KMS-11 (cell line): ENCODE measurements around the gene KIRREL2.
A peak's percentile ranks its signal among the peaks of the same experiment; 100 is the strongest.

Source experiments
- H2AFZ ChIP-seq: fragments of 200-600 bp; sonication (generic); 2 replicates; pipeline ENCODE4 v1.6.1; 2016; ENCODE audit warnings: antibody characterized with exemption, mixed run types, low read depth
- H3K27ac ChIP-seq: fragments of 200-600 bp; sonication (generic); 2 replicates; pipeline ENCODE4 v1.6.1; 2016; ENCODE audit warnings: mild to moderate bottlenecking, mixed run types
- H3K27me3 ChIP-seq: fragments of 200-600 bp; sonication (generic); 2 replicates; pipeline ENCODE4 v1.6.1; 2017; ENCODE audit warnings: mild to moderate bottlenecking, low read depth, mixed run types, moderate library complexity; ENCODE audit not compliant: insufficient read depth
- H3K36me3 ChIP-seq: fragments of 200-600 bp; sonication (generic); 2 replicates; pipeline ENCODE4 v1.6.1; 2017; ENCODE audit warnings: mild to moderate bottlenecking, mixed run types; ENCODE audit not compliant: insufficient read depth
- H3K4me1 ChIP-seq: fragments of 200-600 bp; sonication (generic); 2 replicates; pipeline ENCODE4 v1.6.1; 2016; ENCODE audit warnings: mild to moderate bottlenecking, low read depth, mixed run types; ENCODE audit not compliant: poor library complexity, severe bottlenecking
- H3K4me2 ChIP-seq: fragments of 200-600 bp; sonication (generic); 2 replicates; pipeline ENCODE4 v1.7.0; 2016; ENCODE audit warnings: mild to moderate bottlenecking, mixed run types
- H3K4me3 ChIP-seq: fragments of 200-600 bp; sonication (generic); IDR thresholded peaks from 2 replicates; pipeline ENCODE4 v1.6.1; 2017; ENCODE audit warnings: low read depth, low read length, mixed read lengths; ENCODE audit not compliant: insufficient read depth
- H3K79me2 ChIP-seq: fragments of 200-600 bp; sonication (generic); 2 replicates; pipeline ENCODE4 v1.6.1; 2016; ENCODE audit warnings: low read depth, mixed run types; ENCODE audit not compliant: insufficient read depth
- H3K9ac ChIP-seq: fragments of 200-600 bp; sonication (generic); 2 replicates; pipeline ENCODE4 v1.6.1; 2016; ENCODE audit warnings: mild to moderate bottlenecking, mixed run types
- H4K20me1 ChIP-seq: fragments of 200-600 bp; sonication (generic); 2 replicates; pipeline ENCODE4 v1.6.1; 2016; ENCODE audit warnings: mild to moderate bottlenecking, mixed run types; ENCODE audit not compliant: insufficient read depth
- TF ChIP-seq, protein P1 (sequence below): fragments of 200-600 bp; sonication (generic); conservative IDR thresholded peaks from 2 replicates; pipeline ENCODE4 v1.6.1; 2017; ENCODE audit warnings: low read depth, mild to moderate bottlenecking, antibody characterized with exemption, low read length, moderate library complexity, mixed read lengths

The KIRREL2 gene

DNA sequence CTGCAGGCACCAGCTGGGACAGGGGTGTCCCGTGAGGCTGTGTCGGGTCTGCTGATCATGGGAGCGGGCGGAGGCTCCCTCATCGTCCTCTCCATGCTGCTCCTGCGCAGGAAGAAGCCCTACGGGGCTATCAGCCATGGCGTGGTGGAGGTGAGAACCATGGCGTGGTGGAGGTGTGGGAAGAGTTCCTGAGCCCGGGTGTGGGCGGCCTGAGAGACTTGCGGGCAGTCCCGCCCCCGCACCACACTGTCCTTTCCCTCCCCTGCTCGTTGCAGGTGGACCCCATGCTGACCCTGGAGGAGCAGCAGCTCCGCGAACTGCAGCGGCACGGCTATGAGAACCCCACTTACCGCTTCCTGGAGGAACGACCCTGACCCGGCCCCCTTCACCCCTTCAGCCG lies 22.4 kb downstream of the KIRREL2 start:
- H3K36me3 ChIP-seq: no peaks in the 10 kb centered on the region
- H3K9ac ChIP-seq: no peak overlapping the region
- H3K79me2 ChIP-seq: no peaks in the 10 kb centered on the region
- H3K27ac ChIP-seq: no peak overlapping the region
- H3K27me3 ChIP-seq: peaks cover 62% of the 10 kb centered on the region
- no peaks in the 10 kb centered on the region for H4K20me1 ChIP-seq
- peaks cover 9% of the 10 kb centered on the region for H3K4me1 ChIP-seq
- TF ChIP-seq, protein P1, sequence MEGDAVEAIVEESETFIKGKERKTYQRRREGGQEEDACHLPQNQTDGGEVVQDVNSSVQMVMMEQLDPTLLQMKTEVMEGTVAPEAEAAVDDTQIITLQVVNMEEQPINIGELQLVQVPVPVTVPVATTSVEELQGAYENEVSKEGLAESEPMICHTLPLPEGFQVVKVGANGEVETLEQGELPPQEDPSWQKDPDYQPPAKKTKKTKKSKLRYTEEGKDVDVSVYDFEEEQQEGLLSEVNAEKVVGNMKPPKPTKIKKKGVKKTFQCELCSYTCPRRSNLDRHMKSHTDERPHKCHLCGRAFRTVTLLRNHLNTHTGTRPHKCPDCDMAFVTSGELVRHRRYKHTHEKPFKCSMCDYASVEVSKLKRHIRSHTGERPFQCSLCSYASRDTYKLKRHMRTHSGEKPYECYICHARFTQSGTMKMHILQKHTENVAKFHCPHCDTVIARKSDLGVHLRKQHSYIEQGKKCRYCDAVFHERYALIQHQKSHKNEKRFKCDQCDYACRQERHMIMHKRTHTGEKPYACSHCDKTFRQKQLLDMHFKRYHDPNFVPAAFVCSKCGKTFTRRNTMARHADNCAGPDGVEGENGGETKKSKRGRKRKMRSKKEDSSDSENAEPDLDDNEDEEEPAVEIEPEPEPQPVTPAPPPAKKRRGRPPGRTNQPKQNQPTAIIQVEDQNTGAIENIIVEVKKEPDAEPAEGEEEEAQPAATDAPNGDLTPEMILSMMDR: no peak
- no peak overlapping the region for H3K4me3 ChIP-seq
- no peak overlapping the region for H2AFZ ChIP-seq
- no peak overlapping the region for H3K4me2 ChIP-seq

DNA sequence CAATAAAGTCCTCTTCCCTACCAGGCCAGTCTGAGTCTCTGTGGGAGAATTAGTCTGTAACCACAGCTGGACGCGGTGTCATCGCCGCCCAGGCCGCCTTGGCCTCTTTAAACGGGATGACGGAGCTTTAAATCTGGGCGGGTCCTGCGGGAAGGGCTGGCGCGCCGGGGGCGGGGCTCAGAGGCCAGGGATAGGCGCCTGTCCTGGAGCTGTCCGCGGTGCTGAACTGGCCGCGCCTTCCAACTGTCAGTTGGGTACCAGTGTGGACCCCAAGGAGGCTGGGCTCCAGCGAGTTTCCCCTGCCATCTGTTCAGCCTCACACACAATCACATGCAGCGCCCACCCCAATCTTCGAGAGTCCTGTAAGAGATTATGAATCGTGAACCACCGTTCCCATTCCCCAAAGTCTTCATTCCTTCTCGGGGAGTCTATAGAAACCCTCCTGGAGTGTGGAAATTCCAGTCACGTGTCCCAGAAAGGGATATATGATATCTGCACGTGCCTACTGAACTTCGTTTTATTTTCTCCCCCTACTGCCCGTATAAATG lies 23.1 kb downstream of the KIRREL2 start:
- Histone ChIP-seq H3K4me2 (no peak overlapping the region), H3K4me1 (peaks cover 9% of the 10 kb centered on the region), H3K27ac (no peak overlapping the region), H3K4me3 (no peak overlapping the region), H3K36me3 (no peaks in the 10 kb centered on the region), H4K20me1 (no peaks in the 10 kb centered on the region), H3K9ac (no peak overlapping the region), H2AFZ (no peak overlapping the region), H3K79me2 (no peaks in the 10 kb centered on the region), H3K27me3 (peaks cover 56% of the 10 kb centered on the region)
- TF ChIP-seq, protein P1: no peak

DNA sequence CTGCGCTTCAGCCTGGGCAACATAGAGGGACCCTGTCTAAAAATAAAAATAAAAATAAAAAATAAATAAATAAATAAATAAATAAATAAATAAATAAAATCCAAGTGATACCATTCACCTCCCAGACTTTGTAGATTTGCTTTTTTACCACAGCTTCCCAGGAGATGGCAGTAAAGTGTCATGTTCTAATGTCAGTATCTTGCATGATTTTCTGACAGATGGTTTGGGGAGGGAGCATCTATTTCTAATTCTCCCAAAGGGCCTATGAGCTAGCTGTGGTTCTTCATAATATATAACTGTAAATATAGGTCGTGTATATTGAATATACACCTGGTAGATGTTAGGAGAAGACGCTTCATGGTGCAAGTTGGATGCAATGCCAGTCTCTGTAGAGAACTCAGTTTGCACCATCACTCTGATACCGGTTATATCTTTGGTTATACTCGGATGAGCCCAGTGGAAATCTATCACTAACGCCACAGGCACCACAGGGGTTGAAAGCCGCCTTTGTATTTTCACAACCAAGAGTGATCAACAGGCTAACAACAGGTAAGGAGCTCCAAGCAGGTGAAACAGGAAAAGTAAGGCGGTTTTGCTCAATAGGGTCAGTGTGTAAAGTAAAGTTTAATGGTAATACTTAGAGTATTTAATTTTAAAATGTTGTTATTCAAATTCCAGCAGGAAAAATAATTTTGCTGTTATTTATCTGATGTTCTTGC lies 25.6 kb downstream of the KIRREL2 start:
- H3K27me3 ChIP-seq: peaks cover 32% of the 10 kb centered on the region
- TF ChIP-seq, protein P1: peak; percentile 59; the same call in 1 of the 2 replicates
- no peak overlapping the region for H3K4me3 ChIP-seq
- no peaks in the 10 kb centered on the region for H3K79me2 ChIP-seq
- no peak overlapping the region for H3K27ac ChIP-seq
- no peak overlapping the region for H3K9ac ChIP-seq
- H3K4me1 ChIP-seq: peaks cover 9% of the 10 kb centered on the region
- H3K4me2 ChIP-seq: no peak overlapping the region
- no peaks in the 10 kb centered on the region for H4K20me1 ChIP-seq
- H2AFZ ChIP-seq: no peak overlapping the region
- H3K36me3 ChIP-seq: no peaks in the 10 kb centered on the region

DNA sequence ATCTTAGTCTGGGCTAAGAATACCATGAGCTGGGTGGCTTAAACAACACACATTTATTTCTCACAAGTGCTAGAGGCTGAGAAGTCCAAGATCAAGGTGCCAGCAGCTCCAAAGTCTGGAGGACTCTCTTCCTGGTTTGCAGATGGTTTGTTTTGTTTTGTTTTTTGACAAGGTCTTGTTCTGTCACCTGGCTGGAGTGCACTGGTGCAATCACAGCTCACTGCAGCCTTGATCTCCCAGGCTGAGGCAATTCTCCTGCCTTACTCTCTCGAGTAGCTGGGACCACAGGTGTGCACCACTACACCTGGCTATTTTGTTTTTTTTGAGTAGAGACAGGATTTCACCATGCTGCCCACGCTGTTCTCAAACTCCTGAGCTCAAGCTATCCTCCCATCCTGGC lies 27.2 kb downstream of the KIRREL2 start:
- TF ChIP-seq, protein P1: no peak
- Histone ChIP-seq H2AFZ (no peak overlapping the region), H3K4me1 (peaks cover 9% of the 10 kb centered on the region)

More for the DNA sequence above, 27.2 kb downstream of the KIRREL2 start:
- no peak overlapping the region for H3K4me3 ChIP-seq
- H3K27ac ChIP-seq: no peak overlapping the region
- H3K9ac ChIP-seq: no peak overlapping the region
- H3K79me2 ChIP-seq: no peaks in the 10 kb centered on the region
- no peaks in the 10 kb centered on the region for H3K36me3 ChIP-seq
- no peak overlapping the region for H3K4me2 ChIP-seq
- H4K20me1 ChIP-seq: no peaks in the 10 kb centered on the region
- peaks cover 15% of the 10 kb centered on the region; the same call in 1 of the 2 replicates for H3K27me3 ChIP-seq
